K562 (cell line): ENCODE measurements around the gene SCN4B. TPM values are rescaled to one million over a fixed set of nuclear protein-coding genes. Genes with fewer than 3 reads are reported as not detected.

Experiments
- AFF1 ChIP-seq, 2 experiments: fragments of 450-650 bp; IDR thresholded peaks; 2 replicates each; pipeline ENCODE4 v1.6.1; 2018; ENCODE audit warnings: mild to moderate bottlenecking in 2 of 2, low read depth in 1 of 2; ENCODE audit not compliant: partially characterized antibody in 2 of 2
- ARHGAP35 ChIP-seq: fragments of 450-650 bp; IDR thresholded peaks from 2 replicates; pipeline ENCODE4 v1.6.1; 2018; ENCODE audit not compliant: partially characterized antibody
- HINFP ChIP-seq: fragments of 450-650 bp; conservative IDR thresholded peaks from 2 replicates; pipeline ENCODE4 v1.6.1; 2016; ENCODE audit warnings: missing genetic modification characterization, low read depth, mild to moderate bottlenecking, control low read depth, missing compliant biosample characterization
- MLLT1 ChIP-seq, 2 experiments: fragments of 450-650 bp; IDR thresholded peaks; 2 replicates each; pipeline ENCODE4 v1.6.1; 2016
- MTA3 ChIP-seq: fragments of 450-650 bp; formaldehyde crosslinking; IDR thresholded peaks from 2 replicates; pipeline ENCODE4 v1.6.1; 2017; ENCODE audit warnings: mild to moderate bottlenecking, borderline replicate concordance
- NR2C2 ChIP-seq, 2 experiments: fragments of 200-800 bp in 1 of 2; sonication (Bioruptor generic) in 1 of 2; sonication (generic) in 1 of 2; formaldehyde crosslinking in 1 of 2; IDR thresholded peaks; 2 replicates each; pipeline versions ENCODE4 v1.6.1 to v1.8.0; 2016 to 2022; ENCODE audit warnings: mild to moderate bottlenecking in 1 of 2, missing compliant biosample characterization in 1 of 2, missing genetic modification characterization in 1 of 2, missing genetic modification reagents in 1 of 2
- OTX1 ChIP-seq: fragments of 450-650 bp; formaldehyde crosslinking; IDR thresholded peaks from 2 replicates; pipeline ENCODE4 v1.4.0; 2022; ENCODE audit warnings: mild to moderate bottlenecking
- STAG1 ChIP-seq: sonication (generic); formaldehyde crosslinking; IDR thresholded peaks from 2 replicates; pipeline ENCODE4 v1.5.0; 2020; ENCODE audit warnings: missing genetic modification reagents, borderline replicate concordance
- TEAD2 ChIP-seq: fragments of 450-650 bp; IDR thresholded peaks from 2 replicates; pipeline ENCODE4 v1.6.1; 2016; ENCODE audit warnings: missing genetic modification characterization, control low read depth, missing compliant biosample characterization
- ZNF79 ChIP-seq: fragments of 250-450 bp; sonication (Bioruptor Pico); IDR thresholded peaks from 2 replicates; pipeline ENCODE4 v1.4.0; 2020; ENCODE audit warnings: low read depth, mild to moderate bottlenecking, moderate library complexity
- polyA plus RNA-seq, 8 experiments: library from polyadenylated mRNA; depleted of rRNA in 4 of 8; stranded (reverse) in 5 of 8; unstranded in 3 of 8; fragments of >200 nt; fragmentation: Nextera tagmentation in 2 of 8; fragmentation: Illumina TruSeq in 1 of 8; extraction: Ambion mirVana in 2 of 8; extraction: Trizol in 1 of 8; gene quantifications; 2 replicates each; pipeline versions ENCODE4 v1.2.1 to v1.2.3, GENCODE V29; 2011 to 2014; ENCODE audit warnings: inconsistent platforms in 1 of 8, missing spikeins in 1 of 8
- total RNA-seq, 7 experiments: library from RNA; depleted of rRNA in 6 of 7; stranded (reverse); fragments of >200 nt in 6 of 7; fragmentation: Illumina TruSeq in 2 of 7; extraction: Trizol in 2 of 7; gene quantifications; 2 replicates each; pipeline versions ENCODE4 v1.2.1 to v1.2.3, GENCODE V29; 2011 to 2021; ENCODE audit warnings: low replicate concordance in 1 of 7

Gene SCN4B
- total and polyA plus RNA-seq, 9 of the 15 experiments (the other 6 are each of a cell fraction or from before 2014, with no cell fraction given) = 0.03 TPM; not detected in 8

DNA sequence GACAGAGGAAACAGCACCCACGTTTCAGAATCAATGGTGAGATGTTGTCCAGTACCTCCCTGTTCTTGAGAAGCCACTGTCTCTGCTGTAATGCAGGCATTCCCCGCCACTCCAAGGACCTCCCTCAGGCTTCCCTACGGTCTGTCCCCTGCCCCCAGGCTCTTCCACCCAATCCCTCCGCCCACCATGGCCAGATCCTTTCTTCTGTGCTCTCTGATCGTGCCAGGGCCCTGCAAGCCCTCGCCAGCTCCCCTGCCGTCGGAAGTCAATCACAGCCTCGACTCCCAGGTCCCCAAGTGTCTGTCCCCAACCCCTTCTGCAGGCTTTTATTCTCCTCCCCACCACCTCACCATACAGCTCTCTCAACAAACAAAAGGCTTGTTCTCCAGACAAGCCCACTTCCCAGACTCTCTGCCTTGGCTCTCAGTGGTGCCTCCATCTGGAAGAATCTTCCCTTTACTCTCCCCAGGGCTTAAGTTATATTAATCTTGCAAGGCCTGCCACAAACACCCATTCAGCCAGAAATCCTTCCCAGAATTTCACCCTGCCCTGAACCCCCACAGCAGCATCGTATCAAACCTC, 13.7 kb downstream of the SCN4B start (continued):
- TF ChIP-seq AFF1 (IDR thresholded peaks at IDR 0.05; ENCODE audit: low read depth in 1 of 2, partially characterized antibody in 2 of 2) (no peak), OTX1 (CRISPR knock-in tag) (no peak), TEAD2 (tag) (no peak), ARHGAP35 (no peak), ZNF79 (CRISPR knock-in tag) (no peak), NR2C2 (CRISPR knock-in tag; IDR thresholded peaks at IDR 0.05) (no peak), NR2C2 (tag; IDR thresholded peaks at IDR 0.05) (no peak), HINFP (tag) (no peak), STAG1 (CRISPR knock-in tag) (no peak), MTA3 (no peak), MLLT1 (IDR thresholded peaks at IDR 0.05) (no peak)
